Measurements from ENCODE around the gene DCAF11.

DNA sequence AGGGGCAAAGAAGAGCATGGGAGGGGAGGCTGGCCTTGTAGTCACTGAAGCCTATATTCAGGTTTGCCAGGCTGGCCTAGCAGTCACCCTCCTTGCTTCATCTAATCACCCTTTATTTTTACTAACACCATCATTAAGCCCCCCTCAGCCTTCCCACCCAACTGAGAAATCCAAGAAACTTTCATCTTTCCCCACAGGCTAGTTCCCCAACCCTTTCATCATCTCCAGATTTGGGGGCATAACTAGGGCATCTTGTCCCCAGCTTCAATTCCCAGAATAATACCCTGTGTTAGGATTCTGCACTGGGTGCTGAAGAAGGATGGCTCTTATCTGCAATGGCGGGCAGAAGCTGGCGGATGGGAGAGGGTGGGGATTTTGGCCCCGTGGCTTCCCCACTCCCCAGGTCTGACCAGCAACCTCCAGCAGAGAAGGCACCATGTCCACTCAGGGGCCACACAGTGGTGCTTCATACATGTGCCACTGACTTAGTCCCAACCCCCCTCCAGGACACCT is 13.5 kb upstream of the DCAF11 start:
- TF ChIP-seq EZH2 (IDR thresholded peaks at IDR 0.05) (no peak), EZH2phosphoT487 (IDR thresholded peaks at IDR 0.05) (no peak)
- TF ChIP-seq, protein P1, sequence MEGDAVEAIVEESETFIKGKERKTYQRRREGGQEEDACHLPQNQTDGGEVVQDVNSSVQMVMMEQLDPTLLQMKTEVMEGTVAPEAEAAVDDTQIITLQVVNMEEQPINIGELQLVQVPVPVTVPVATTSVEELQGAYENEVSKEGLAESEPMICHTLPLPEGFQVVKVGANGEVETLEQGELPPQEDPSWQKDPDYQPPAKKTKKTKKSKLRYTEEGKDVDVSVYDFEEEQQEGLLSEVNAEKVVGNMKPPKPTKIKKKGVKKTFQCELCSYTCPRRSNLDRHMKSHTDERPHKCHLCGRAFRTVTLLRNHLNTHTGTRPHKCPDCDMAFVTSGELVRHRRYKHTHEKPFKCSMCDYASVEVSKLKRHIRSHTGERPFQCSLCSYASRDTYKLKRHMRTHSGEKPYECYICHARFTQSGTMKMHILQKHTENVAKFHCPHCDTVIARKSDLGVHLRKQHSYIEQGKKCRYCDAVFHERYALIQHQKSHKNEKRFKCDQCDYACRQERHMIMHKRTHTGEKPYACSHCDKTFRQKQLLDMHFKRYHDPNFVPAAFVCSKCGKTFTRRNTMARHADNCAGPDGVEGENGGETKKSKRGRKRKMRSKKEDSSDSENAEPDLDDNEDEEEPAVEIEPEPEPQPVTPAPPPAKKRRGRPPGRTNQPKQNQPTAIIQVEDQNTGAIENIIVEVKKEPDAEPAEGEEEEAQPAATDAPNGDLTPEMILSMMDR (IDR thresholded peaks at IDR 0.05), result no peak

All from neural progenitor cell (in vitro differentiated cells).